ENCODE data around the gene CNTNAP5.

DNA sequence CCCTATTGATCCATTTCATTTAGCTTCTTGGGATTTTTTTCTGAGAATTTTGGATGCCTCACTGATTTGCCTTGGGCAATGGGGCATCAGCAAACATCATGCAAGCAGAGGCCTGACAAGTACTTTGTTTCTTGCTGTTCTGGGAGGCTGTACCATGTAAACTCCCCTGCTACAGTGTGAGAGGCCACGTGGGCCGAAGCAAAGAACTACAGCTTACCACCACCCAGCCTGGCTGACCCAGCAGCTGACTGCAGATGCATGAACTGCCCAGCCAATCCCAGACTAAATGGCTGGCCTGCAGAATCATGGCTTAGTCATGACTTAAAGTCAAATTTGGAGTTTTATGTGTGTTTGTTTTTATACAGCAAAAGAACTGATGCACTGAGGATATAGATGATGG, 579.9 kb downstream of the CNTNAP5 start:
- no peak for TF ChIP-seq BHLHE40 (IDR thresholded peaks at IDR 0.05; ENCODE audit: low read depth, low read length)
- no peak for TF ChIP-seq MAFK (IDR thresholded peaks at IDR 0.05; ENCODE audit: low read depth, low read length)
- TF ChIP-seq POLR2A (IDR thresholded peaks at IDR 0.05; ENCODE audit: low read depth, low read length), result no peak
- TF ChIP-seq, protein P1, sequence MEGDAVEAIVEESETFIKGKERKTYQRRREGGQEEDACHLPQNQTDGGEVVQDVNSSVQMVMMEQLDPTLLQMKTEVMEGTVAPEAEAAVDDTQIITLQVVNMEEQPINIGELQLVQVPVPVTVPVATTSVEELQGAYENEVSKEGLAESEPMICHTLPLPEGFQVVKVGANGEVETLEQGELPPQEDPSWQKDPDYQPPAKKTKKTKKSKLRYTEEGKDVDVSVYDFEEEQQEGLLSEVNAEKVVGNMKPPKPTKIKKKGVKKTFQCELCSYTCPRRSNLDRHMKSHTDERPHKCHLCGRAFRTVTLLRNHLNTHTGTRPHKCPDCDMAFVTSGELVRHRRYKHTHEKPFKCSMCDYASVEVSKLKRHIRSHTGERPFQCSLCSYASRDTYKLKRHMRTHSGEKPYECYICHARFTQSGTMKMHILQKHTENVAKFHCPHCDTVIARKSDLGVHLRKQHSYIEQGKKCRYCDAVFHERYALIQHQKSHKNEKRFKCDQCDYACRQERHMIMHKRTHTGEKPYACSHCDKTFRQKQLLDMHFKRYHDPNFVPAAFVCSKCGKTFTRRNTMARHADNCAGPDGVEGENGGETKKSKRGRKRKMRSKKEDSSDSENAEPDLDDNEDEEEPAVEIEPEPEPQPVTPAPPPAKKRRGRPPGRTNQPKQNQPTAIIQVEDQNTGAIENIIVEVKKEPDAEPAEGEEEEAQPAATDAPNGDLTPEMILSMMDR (conservative IDR thresholded peaks at IDR 0.05; ENCODE audit: low read depth, low read length), result no peak
- TF ChIP-seq RAD21 (IDR thresholded peaks at IDR 0.05; ENCODE audit: low read length), result no peak
- no peak for TF ChIP-seq MAZ (IDR thresholded peaks at IDR 0.05; ENCODE audit: borderline replicate concordance, low read depth, low read length)
- no peak for TF ChIP-seq RCOR1 (IDR thresholded peaks at IDR 0.05; ENCODE audit: insufficient replicate concordance, low read length)
- no peak for TF ChIP-seq FOS (IDR thresholded peaks at IDR 0.05; ENCODE audit: low read depth, low read length)
- no peak for TF ChIP-seq ELK1 (IDR thresholded peaks at IDR 0.05; ENCODE audit: borderline replicate concordance, low read depth, low read length)
- no peak for TF ChIP-seq MXI1 (IDR thresholded peaks at IDR 0.05; ENCODE audit: borderline replicate concordance, low read depth, low read length)
- TF ChIP-seq, protein P2, sequence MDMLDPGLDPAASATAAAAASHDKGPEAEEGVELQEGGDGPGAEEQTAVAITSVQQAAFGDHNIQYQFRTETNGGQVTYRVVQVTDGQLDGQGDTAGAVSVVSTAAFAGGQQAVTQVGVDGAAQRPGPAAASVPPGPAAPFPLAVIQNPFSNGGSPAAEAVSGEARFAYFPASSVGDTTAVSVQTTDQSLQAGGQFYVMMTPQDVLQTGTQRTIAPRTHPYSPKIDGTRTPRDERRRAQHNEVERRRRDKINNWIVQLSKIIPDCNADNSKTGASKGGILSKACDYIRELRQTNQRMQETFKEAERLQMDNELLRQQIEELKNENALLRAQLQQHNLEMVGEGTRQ (IDR thresholded peaks at IDR 0.05; ENCODE audit: low read depth, low read length), result peak; percentile 14; the same call in 1 of the 2 replicates
- TF ChIP-seq CHD1 (IDR thresholded peaks at IDR 0.05; ENCODE audit: low read depth, low read length), result no peak
- no peak for TF ChIP-seq RFX5 (IDR thresholded peaks at IDR 0.05; ENCODE audit: low read depth, low read length)
- no peak for TF ChIP-seq NFE2L2 (IDR thresholded peaks at IDR 0.05; ENCODE audit: low read depth, low read length)

Data from IMR-90 (cell line).